Trophoblast cell (in vitro differentiated cells and primary cell): Measurements from ENCODE around the gene DLG2.

Source experiments
- DNase-seq, 2 donors: peaks; one replicate each; pipeline ENCODE4 v3.0.0-alpha.2; 2016
- H2AFZ ChIP-seq: 2 replicates; pipeline ENCODE4 v1.6.1; 2013; ENCODE audit warnings: low read length, moderate library complexity, mild to moderate bottlenecking; ENCODE audit not compliant: insufficient read depth, poor library complexity
- H2AK5ac ChIP-seq: 2 replicates; pipeline ENCODE4 v1.6.1; 2013; ENCODE audit warnings: mild to moderate bottlenecking, low read length
- H2BK120ac ChIP-seq: 2 replicates; pipeline ENCODE4 v1.6.1; 2013; ENCODE audit warnings: low read length, mild to moderate bottlenecking, moderate library complexity; ENCODE audit not compliant: insufficient read depth, poor library complexity
- H2BK12ac ChIP-seq: 2 replicates; pipeline ENCODE4 v1.6.1; 2013; ENCODE audit warnings: mild to moderate bottlenecking, low read length, moderate library complexity
- H2BK5ac ChIP-seq: 2 replicates; pipeline ENCODE4 v1.6.1; 2013; ENCODE audit warnings: low read length, low read depth, moderate library complexity, mild to moderate bottlenecking; ENCODE audit not compliant: poor library complexity
- H3K14ac ChIP-seq: 2 replicates; pipeline ENCODE4 v1.6.1; 2013; ENCODE audit warnings: mild to moderate bottlenecking, low read length
- H3K18ac ChIP-seq: 2 replicates; pipeline ENCODE4 v1.6.1; 2013; ENCODE audit warnings: mild to moderate bottlenecking, low read length
- H3K23ac ChIP-seq: 2 replicates; pipeline ENCODE4 v1.6.1; 2013; ENCODE audit warnings: low read length
- H3K27ac ChIP-seq: 2 replicates; pipeline ENCODE4 v1.5.1; 2013; ENCODE audit warnings: low read depth, mild to moderate bottlenecking, inconsistent platforms, low read length, moderate library complexity
- H3K27me3 ChIP-seq: 2 replicates; pipeline ENCODE4 v1.6.1; 2013; ENCODE audit warnings: inconsistent platforms, mild to moderate bottlenecking, low read length, moderate library complexity; ENCODE audit not compliant: insufficient read depth
- H3K36me3 ChIP-seq, 2 experiments: 1 replicate in 1 of 2; 2 replicates in 1 of 2; pipeline ENCODE4 v1.6.1; 2013; ENCODE audit warnings: low read length in 2 of 2, mild to moderate bottlenecking in 2 of 2, moderate library complexity in 1 of 2; ENCODE audit not compliant: insufficient read depth in 2 of 2, control insufficient read depth in 1 of 2
- H3K4ac ChIP-seq: 2 replicates; pipeline ENCODE4 v1.6.1; 2013; ENCODE audit warnings: low read depth, mild to moderate bottlenecking, low read length, moderate library complexity
- H3K4me1 ChIP-seq, 2 experiments: 1 replicate in 1 of 2; 2 replicates in 1 of 2; pipeline ENCODE4 v1.6.1; 2013; ENCODE audit warnings: low read length in 2 of 2, mild to moderate bottlenecking in 2 of 2, moderate library complexity in 1 of 2; ENCODE audit not compliant: insufficient read depth in 2 of 2, control insufficient read depth in 1 of 2
- H3K4me2 ChIP-seq: 2 replicates; pipeline ENCODE4 v1.6.1; 2013; ENCODE audit warnings: inconsistent platforms, mild to moderate bottlenecking, low read length, moderate library complexity
- H3K4me3 ChIP-seq: 2 replicates; pipeline ENCODE4 v1.5.1; 2013; ENCODE audit warnings: mild to moderate bottlenecking, low read depth, low read length, inconsistent platforms
- H3K79me1 ChIP-seq: one replicate; pipeline ENCODE4 v1.6.1; 2013; ENCODE audit warnings: low read length
- H3K79me2 ChIP-seq: 2 replicates; pipeline ENCODE4 v1.6.1; 2013; ENCODE audit warnings: low read length, mild to moderate bottlenecking; ENCODE audit not compliant: control insufficient read depth, insufficient read depth, poor library complexity
- H3K9ac ChIP-seq: 2 replicates; pipeline ENCODE4 v1.6.1; 2013; ENCODE audit warnings: mild to moderate bottlenecking, low read length
- H3K9me3 ChIP-seq: 2 replicates; pipeline ENCODE4 v1.6.1; 2013; ENCODE audit warnings: low read depth, mild to moderate bottlenecking, control low read depth, inconsistent platforms, low read length; ENCODE audit not compliant: insufficient read depth
- H4K12ac ChIP-seq: 2 replicates; pipeline ENCODE4 v1.6.1; 2013; ENCODE audit warnings: low read depth, mild to moderate bottlenecking, low read length, moderate library complexity
- H4K8ac ChIP-seq: 2 replicates; pipeline ENCODE4 v1.6.1; 2013; ENCODE audit warnings: low read depth, mild to moderate bottlenecking, low read length, moderate library complexity
- H4K91ac ChIP-seq: one replicate; pipeline ENCODE4 v1.6.1; 2013; ENCODE audit warnings: low read depth, mild to moderate bottlenecking, low read length, moderate library complexity
- WGBS: extraction: QIAGEN DNeasy Blood & Tissue Kit; methylation state at CpG from one replicate; pipeline ENCODE4 v1.1.7; 2013; ENCODE audit warnings: missing lambda C conversion rate; ENCODE audit not compliant: insufficient read length, insufficient coverage; ENCODE audit errors: extremely low coverage; 5-methylcytosine and 5-hydroxymethylcytosine counted together

The DLG2 gene

GRCh38 chr11:85123752-85124231, 503.4 kb downstream of the DLG2 start:
- H2AK5ac ChIP-seq: no peak overlapping the region
- H3K9me3 ChIP-seq: no peaks in the 10 kb centered on the region
- DNase-seq: no peak
- H3K23ac ChIP-seq: no peak overlapping the region
- no peak overlapping the region for H3K14ac ChIP-seq
- no peak overlapping the region for H4K12ac ChIP-seq
- H3K27ac ChIP-seq: no peak overlapping the region
- H3K4me2 ChIP-seq: no peak overlapping the region
- H3K27me3 ChIP-seq: no peaks in the 10 kb centered on the region
- H2BK5ac ChIP-seq: no peak overlapping the region
- no peaks in the 10 kb centered on the region for H3K79me1 ChIP-seq
- H3K4ac ChIP-seq: no peak overlapping the region
- no peaks in the 10 kb centered on the region for H3K79me2 ChIP-seq
- no peak overlapping the region for H2BK120ac ChIP-seq
- H2AFZ ChIP-seq: no peak overlapping the region
- no peak overlapping the region for H3K9ac ChIP-seq
- no peak overlapping the region for H3K4me3 ChIP-seq
- no peak overlapping the region for H2BK12ac ChIP-seq
- WGBS: no CpG with 5 or more reads among the region's 1 CpG
- H3K4me1 ChIP-seq: no peaks in the 10 kb centered on the region
- H3K18ac ChIP-seq: no peak overlapping the region
- no peak overlapping the region for H4K91ac ChIP-seq
- H4K8ac ChIP-seq: no peak overlapping the region
- no peaks in the 10 kb centered on the region for H3K36me3 ChIP-seq

- no CpG with 5 or more reads among the region's 1 CpG for WGBS
- Histone ChIP-seq H2AFZ (no peak overlapping the region), H3K9ac (no peak overlapping the region), H2AK5ac (no peak overlapping the region), H4K8ac (no peak overlapping the region), H3K36me3 (no peaks in the 10 kb centered on the region), H2BK120ac (no peak overlapping the region), H4K91ac (no peak overlapping the region), H3K79me1 (no peaks in the 10 kb centered on the region), H3K14ac (no peak overlapping the region), H3K27ac (no peak overlapping the region), H3K4me3 (no peak overlapping the region), H3K79me2 (no peaks in the 10 kb centered on the region), H2BK5ac (no peak overlapping the region), H3K9me3 (no peaks in the 10 kb centered on the region), H3K27me3 (no peaks in the 10 kb centered on the region), H3K23ac (no peak overlapping the region), H3K4me1 (no peaks in the 10 kb centered on the region), H4K12ac (no peak overlapping the region), H3K4me2 (no peak overlapping the region), H3K18ac (no peak overlapping the region), H3K4ac (no peak overlapping the region), H2BK12ac (no peak overlapping the region)
- no peak for DNase-seq
Measured at GRCh38 chr11:85118151-85118550, 509.0 kb downstream of the DLG2 start.

GRCh38 chr11:85115798-85116197, 511.3 kb downstream of the DLG2 start:
- Histone ChIP-seq H3K27ac (no peak overlapping the region), H3K4ac (no peak overlapping the region), H3K23ac (no peak overlapping the region), H2AK5ac (no peak overlapping the region), H2AFZ (no peak overlapping the region), H4K91ac (no peak overlapping the region), H3K4me1 (no peaks in the 10 kb centered on the region), H4K8ac (no peak overlapping the region), H4K12ac (no peak overlapping the region), H3K18ac (no peak overlapping the region), H3K4me2 (no peak overlapping the region), H3K79me1 (no peaks in the 10 kb centered on the region), H3K36me3 (no peaks in the 10 kb centered on the region), H3K9me3 (no peaks in the 10 kb centered on the region), H2BK12ac (no peak overlapping the region), H3K4me3 (no peak overlapping the region), H2BK5ac (no peak overlapping the region), H3K27me3 (no peaks in the 10 kb centered on the region), H3K79me2 (no peaks in the 10 kb centered on the region), H3K14ac (no peak overlapping the region), H2BK120ac (no peak overlapping the region), H3K9ac (no peak overlapping the region)
- no peak for DNase-seq
- no CpG with 5 or more reads among the region's 2 CpGs for WGBS

- Histone ChIP-seq H3K4ac (no peak overlapping the region), H3K4me3 (no peak overlapping the region), H3K27ac (no peak overlapping the region), H4K12ac (no peak overlapping the region), H3K4me2 (no peak overlapping the region), H2BK12ac (no peak overlapping the region), H3K14ac (no peak overlapping the region), H3K4me1 (no peaks in the 10 kb centered on the region), H3K36me3 (no peaks in the 10 kb centered on the region), H2BK5ac (no peak overlapping the region), H2AK5ac (no peak overlapping the region), H3K9me3 (no peaks in the 10 kb centered on the region), H3K79me2 (no peaks in the 10 kb centered on the region), H3K9ac (no peak overlapping the region), H2BK120ac (no peak overlapping the region), H2AFZ (no peak overlapping the region), H4K8ac (no peak overlapping the region), H3K18ac (no peak overlapping the region), H3K23ac (no peak overlapping the region), H4K91ac (no peak overlapping the region), H3K27me3 (no peaks in the 10 kb centered on the region), H3K79me1 (no peaks in the 10 kb centered on the region)
- no CpG with 5 or more reads among the region's 2 CpGs for WGBS
- DNase-seq: no peak
Measured at GRCh38 chr11:85114786-85115185, 512.4 kb downstream of the DLG2 start.
